Stimulated activated CD8-positive, alpha-beta memory T cell treated with anti-CD3 and anti-CD28 coated beads, Interleukin-12 subunit alpha, Interleukin-12 subunit beta, amount 100 ng/mL, for 24 hours (primary cell): Measurements from ENCODE around the gene PHYHIPL.
"Not testable (repeated sequence)": the region's sequence is repeated elsewhere in the genome, so short reads cannot be mapped to it uniquely, and the experiment has no call there.

Experiments used
- DNase-seq: peaks from one replicate; pipeline ENCODE4 v3.0.0-alpha.2; 2020; ENCODE audit errors: extremely low read depth

Gene PHYHIPL

GRCh38 chr10:59206204-59206720 is 29.8 kb downstream of the PHYHIPL start:
- no peak for DNase-seq

- DNase-seq = no peak
Measured at GRCh38 chr10:59212301-59212798, 35.9 kb downstream of the PHYHIPL start.

GRCh38 chr10:59214160-59214559 is 37.7 kb downstream of the PHYHIPL start:
- no peak for DNase-seq

GRCh38 chr10:59216178-59216869 is 39.9 kb downstream of the PHYHIPL start:
- DNase-seq = no peak

GRCh38 chr10:59222788-59223187 is 46.3 kb downstream of the PHYHIPL start:
- no peak for DNase-seq

GRCh38 chr10:59223597-59223996 is 47.2 kb downstream of the PHYHIPL start:
- DNase-seq = not testable (repeated sequence)

GRCh38 chr10:59225211-59225610 is 48.8 kb downstream of the PHYHIPL start:
- no peak for DNase-seq

- DNase-seq = no peak
Measured at GRCh38 chr10:59227136-59227673, 50.8 kb downstream of the PHYHIPL start.

- DNase-seq = no peak
Measured at GRCh38 chr10:59229441-59229840, 53.0 kb downstream of the PHYHIPL start.

GRCh38 chr10:59234194-59234593 is 57.8 kb downstream of the PHYHIPL start:
- DNase-seq = no peak

- no peak for DNase-seq
Measured at GRCh38 chr10:59234816-59235429, 58.5 kb downstream of the PHYHIPL start.

GRCh38 chr10:59236064-59236697 is 59.7 kb downstream of the PHYHIPL start:
- no peak for DNase-seq

- no peak for DNase-seq
Measured at GRCh38 chr10:59237775-59238174, 61.3 kb downstream of the PHYHIPL start.

GRCh38 chr10:59239108-59239507 is 62.7 kb downstream of the PHYHIPL start:
- DNase-seq = not testable (repeated sequence)

- DNase-seq = no peak
Measured at GRCh38 chr10:59240582-59241183, 64.2 kb downstream of the PHYHIPL start.

GRCh38 chr10:59242057-59242456 is 65.6 kb downstream of the PHYHIPL start:
- DNase-seq = no peak

GRCh38 chr10:59242991-59243390 is 66.5 kb downstream of the PHYHIPL start:
- no peak for DNase-seq

GRCh38 chr10:59243611-59244195 is 67.3 kb downstream of the PHYHIPL start:
- no peak for DNase-seq

GRCh38 chr10:59244871-59245270 is 68.4 kb downstream of the PHYHIPL start:
- no peak for DNase-seq

- no peak for DNase-seq
Measured at GRCh38 chr10:59245686-59246085, 69.2 kb downstream of the PHYHIPL start.

GRCh38 chr10:59252491-59252890 is 76.0 kb downstream of the PHYHIPL start:
- DNase-seq = no peak

GRCh38 chr10:59255463-59255862 is 79.0 kb downstream of the PHYHIPL start:
- no peak for DNase-seq
